ENCODE results near the gene TSPAN5.

Gene TSPAN5

GRCh38 chr4:98617358-98618047, 40.9 kb downstream of the TSPAN5 start:
- DNase-seq (ENCODE audit: low read depth) = no peak

- DNase-seq (ENCODE audit: low read depth) = no peak
Measured at GRCh38 chr4:98615991-98616390, 42.4 kb downstream of the TSPAN5 start.

GRCh38 chr4:98614662-98615061, 43.7 kb downstream of the TSPAN5 start:
- DNase-seq (ENCODE audit: low read depth) = no peak

- DNase-seq (ENCODE audit: low read depth) = no peak
Measured at GRCh38 chr4:98614094-98614493, 44.3 kb downstream of the TSPAN5 start.

- no peak for DNase-seq (ENCODE audit: low read depth)
Measured at GRCh38 chr4:98613453-98614075, 44.8 kb downstream of the TSPAN5 start.

GRCh38 chr4:98612318-98613250, 45.8 kb downstream of the TSPAN5 start:
- DNase-seq (ENCODE audit: low read depth) = no peak

- DNase-seq (ENCODE audit: low read depth) = no peak
Measured at GRCh38 chr4:98611677-98612317, 46.6 kb downstream of the TSPAN5 start.

GRCh38 chr4:98610926-98611676, 47.3 kb downstream of the TSPAN5 start:
- no peak for DNase-seq (ENCODE audit: low read depth)

- no peak for DNase-seq (ENCODE audit: low read depth)
Measured at GRCh38 chr4:98610431-98610830, 48.0 kb downstream of the TSPAN5 start.

- DNase-seq (ENCODE audit: low read depth) = no peak
Measured at GRCh38 chr4:98609934-98610333, 48.5 kb downstream of the TSPAN5 start.

- no peak for DNase-seq (ENCODE audit: low read depth)
Measured at GRCh38 chr4:98608356-98608755, 50.1 kb downstream of the TSPAN5 start.

GRCh38 chr4:98606894-98607293, 51.5 kb downstream of the TSPAN5 start:
- no peak for DNase-seq (ENCODE audit: low read depth)

GRCh38 chr4:98605216-98605615, 53.2 kb downstream of the TSPAN5 start:
- DNase-seq (ENCODE audit: low read depth) = peak; percentile 54

GRCh38 chr4:98604723-98605122, 53.7 kb downstream of the TSPAN5 start:
- DNase-seq (ENCODE audit: low read depth) = no peak

GRCh38 chr4:98603683-98604521, 54.5 kb downstream of the TSPAN5 start:
- DNase-seq (ENCODE audit: low read depth) = peak; percentile 54

GRCh38 chr4:98602270-98602669, 56.1 kb downstream of the TSPAN5 start:
- no peak for DNase-seq (ENCODE audit: low read depth)

- peak; percentile 60 for DNase-seq (ENCODE audit: low read depth)
Measured at GRCh38 chr4:98601708-98602107, 56.7 kb downstream of the TSPAN5 start.

GRCh38 chr4:98599617-98600205, 58.7 kb downstream of the TSPAN5 start:
- DNase-seq (ENCODE audit: low read depth) = no peak

GRCh38 chr4:98586962-98587354, 71.5 kb downstream of the TSPAN5 start:
- no peak for DNase-seq (ENCODE audit: low read depth)

GRCh38 chr4:98586291-98586961, 72.0 kb downstream of the TSPAN5 start:
- no peak for DNase-seq (ENCODE audit: low read depth)
